ENCODE measurements around the gene BBS7. TPM values are rescaled to one million over a fixed set of nuclear protein-coding genes. Genes with fewer than 3 reads are reported as not detected.

Gene BBS7
- total and polyA plus RNA-seq, 11 donors, result 2.7 to 13.9 (median 4.9) TPM

DNA sequence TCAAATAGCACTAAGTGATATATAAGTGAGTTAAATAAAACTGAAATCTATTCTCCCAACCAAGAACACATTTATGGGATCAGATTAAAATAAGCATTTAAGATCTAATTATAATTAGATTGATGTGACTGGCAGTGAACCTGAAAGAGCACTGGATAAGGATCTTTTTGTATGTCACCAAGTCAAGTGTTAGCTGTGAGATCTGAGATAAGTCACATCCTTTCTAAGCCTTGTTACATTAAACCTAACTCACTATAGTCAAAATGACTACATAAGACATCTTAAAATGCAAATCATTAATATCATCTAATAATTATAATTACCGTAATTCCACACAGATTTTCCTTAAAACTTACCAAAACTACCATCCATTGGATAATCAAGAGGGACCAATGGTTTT, 48.2 kb downstream of the BBS7 start:
- H3K27ac ChIP-seq, result no peak overlapping the region
- ATAC-seq, result no peak
- DNase-seq, result no peak
- H3K36me3 ChIP-seq, result peaks cover 0 to 42% (median 20%) of the 10 kb centered on the region in 9 donors
- no peaks in the 10 kb centered on the region for H3K9me3 ChIP-seq
- peak overlapping the region in 1 of 12 donors; percentile 73 for H3K4me3 ChIP-seq
- intact Hi-C loops (cut with DNase I), result no loop called here
- H3K27me3 ChIP-seq, result no peaks in the 10 kb centered on the region
- whole genome bisulfite sequencing, 4 donors, result 81 to 89% (median 86%) methylated on average over 1 of the region's 1 CpG
- H3K4me1 ChIP-seq, result peaks cover 0 to 25% (median 7%) of the 10 kb centered on the region in 12 donors
- TF ChIP-seq POLR2A (IDR thresholded peaks at IDR 0.05), result no peak
- TF ChIP-seq, protein P1, sequence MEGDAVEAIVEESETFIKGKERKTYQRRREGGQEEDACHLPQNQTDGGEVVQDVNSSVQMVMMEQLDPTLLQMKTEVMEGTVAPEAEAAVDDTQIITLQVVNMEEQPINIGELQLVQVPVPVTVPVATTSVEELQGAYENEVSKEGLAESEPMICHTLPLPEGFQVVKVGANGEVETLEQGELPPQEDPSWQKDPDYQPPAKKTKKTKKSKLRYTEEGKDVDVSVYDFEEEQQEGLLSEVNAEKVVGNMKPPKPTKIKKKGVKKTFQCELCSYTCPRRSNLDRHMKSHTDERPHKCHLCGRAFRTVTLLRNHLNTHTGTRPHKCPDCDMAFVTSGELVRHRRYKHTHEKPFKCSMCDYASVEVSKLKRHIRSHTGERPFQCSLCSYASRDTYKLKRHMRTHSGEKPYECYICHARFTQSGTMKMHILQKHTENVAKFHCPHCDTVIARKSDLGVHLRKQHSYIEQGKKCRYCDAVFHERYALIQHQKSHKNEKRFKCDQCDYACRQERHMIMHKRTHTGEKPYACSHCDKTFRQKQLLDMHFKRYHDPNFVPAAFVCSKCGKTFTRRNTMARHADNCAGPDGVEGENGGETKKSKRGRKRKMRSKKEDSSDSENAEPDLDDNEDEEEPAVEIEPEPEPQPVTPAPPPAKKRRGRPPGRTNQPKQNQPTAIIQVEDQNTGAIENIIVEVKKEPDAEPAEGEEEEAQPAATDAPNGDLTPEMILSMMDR (IDR thresholded peaks at IDR 0.05), result no peak

DNA sequence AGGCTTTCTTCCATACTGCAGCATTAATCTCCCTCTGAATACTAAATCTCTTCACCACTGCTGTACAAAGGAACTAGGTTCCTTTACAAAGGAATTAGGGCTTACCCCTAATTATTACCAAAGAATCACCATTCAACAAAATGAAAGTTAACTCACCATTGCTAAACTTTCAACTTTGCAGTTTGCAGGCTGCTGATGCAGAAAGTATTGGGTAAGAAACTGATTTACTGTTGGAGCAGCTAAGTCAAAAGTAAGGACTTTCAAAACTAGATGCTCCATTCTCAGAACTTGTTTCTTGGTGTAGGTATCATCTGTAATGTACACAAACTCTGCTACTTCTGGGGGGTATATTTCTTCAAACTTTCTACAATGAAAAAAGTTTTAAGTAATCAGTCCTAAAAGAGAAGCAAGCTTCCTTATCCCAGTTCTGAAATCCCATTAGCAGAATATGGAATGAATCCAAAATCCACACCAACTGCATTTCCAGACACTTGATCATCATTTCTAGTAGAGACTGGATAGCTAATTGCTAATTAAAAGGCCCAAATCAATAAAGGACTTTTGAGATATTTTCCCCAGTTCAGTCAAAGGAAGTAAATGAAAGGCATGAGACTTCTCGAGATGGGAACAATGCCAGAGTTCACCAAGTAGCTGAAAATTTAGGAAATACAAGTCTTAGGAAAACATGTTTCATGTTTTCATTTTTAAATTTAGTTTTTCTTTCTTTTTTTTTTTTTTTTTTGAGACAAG, 50.9 kb downstream of the BBS7 start:
- Histone ChIP-seq H3K9me3 (no peaks in the 10 kb centered on the region), H3K4me3 (no peak overlapping the region), H3K4me1 (peaks cover 0 to 21% (median 6%) of the 10 kb centered on the region in 12 donors), H3K36me3 (peaks cover 0 to 62% (median 43%) of the 10 kb centered on the region in 9 donors), H3K27me3 (no peaks in the 10 kb centered on the region), H3K27ac (no peak overlapping the region)
- intact Hi-C loops (cut with DNase I), result no loop called here
- TF ChIP-seq, protein P1 (IDR thresholded peaks at IDR 0.05), result no peak
- no peak for TF ChIP-seq POLR2A (IDR thresholded peaks at IDR 0.05)
- DNase-seq (no peak), ATAC-seq (no peak)
- WGBS, 4 donors, result 47 to 84% (median 80%) methylated on average over 1 of the region's 1 CpG

DNA sequence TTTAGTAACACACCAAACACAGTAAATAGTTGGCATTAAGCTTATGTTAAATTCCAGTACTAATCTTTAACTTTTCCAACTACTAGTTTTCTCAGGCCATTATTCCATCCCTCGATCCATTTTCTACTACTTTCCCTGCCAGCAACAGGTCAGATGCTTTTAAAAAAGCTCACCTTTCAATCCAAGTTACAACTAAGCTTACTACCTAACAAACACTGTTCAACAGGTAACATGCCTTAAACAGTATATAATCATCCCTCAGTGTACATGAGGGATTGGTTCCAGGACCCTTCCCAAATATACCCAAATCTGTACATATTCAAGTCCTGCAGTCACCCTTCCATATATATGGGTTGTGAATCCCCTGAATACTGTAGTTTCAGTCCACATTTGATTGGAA, 52.1 kb downstream of the BBS7 start:
- Histone ChIP-seq H3K9me3 (no peaks in the 10 kb centered on the region), H3K4me1 (peaks cover 0 to 16% (median 2%) of the 10 kb centered on the region in 12 donors), H3K27ac (no peak overlapping the region), H3K4me3 (no peak overlapping the region), H3K27me3 (no peaks in the 10 kb centered on the region), H3K36me3 (peaks cover 0 to 74% (median 55%) of the 10 kb centered on the region in 9 donors)
- intact Hi-C loops (cut with DNase I), result no loop called here
- no peak for ATAC-seq
- 46 to 89% (median 53%) methylated on average over 1 of the region's 1 CpG for WGBS, 4 donors
- no peak for DNase-seq
- TF ChIP-seq, protein P1 (IDR thresholded peaks at IDR 0.05), result no peak
- TF ChIP-seq POLR2A (IDR thresholded peaks at IDR 0.05), result no peak

DNA sequence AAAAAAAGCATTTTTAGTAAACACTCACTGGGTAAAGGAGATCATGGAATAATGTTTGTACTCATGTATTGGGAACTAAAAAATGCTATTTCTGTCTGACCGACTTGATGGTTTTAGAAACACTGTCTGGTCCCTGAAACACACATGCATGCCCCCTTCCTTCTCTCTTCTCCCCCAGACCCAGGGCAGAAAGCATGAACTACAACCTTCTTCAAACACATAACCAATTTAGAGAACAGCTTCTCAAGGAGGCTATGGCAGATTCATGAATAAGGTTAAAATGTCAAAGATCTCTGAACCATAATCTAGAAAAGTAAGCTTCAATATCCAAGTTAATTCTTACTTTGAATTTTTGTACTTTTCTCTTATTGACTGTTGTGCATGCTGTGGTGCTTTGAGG, 52.6 kb downstream of the BBS7 start:
- DNase-seq (no peak), ATAC-seq (no peak)
- TF ChIP-seq POLR2A (IDR thresholded peaks at IDR 0.05), result no peak
- TF ChIP-seq, protein P1 (IDR thresholded peaks at IDR 0.05), result no peak
- Histone ChIP-seq H3K36me3 (peaks cover 0 to 79% (median 60%) of the 10 kb centered on the region in 9 donors), H3K27ac (no peak overlapping the region), H3K4me1 (peaks cover 0 to 12% (median 0%) of the 10 kb centered on the region in 12 donors), H3K9me3 (no peaks in the 10 kb centered on the region), H3K4me3 (no peak overlapping the region), H3K27me3 (no peaks in the 10 kb centered on the region)
- intact Hi-C loops (cut with DNase I), result no loop called here
- 76 to 96% (median 80%) methylated on average over 1 of the region's 1 CpG for WGBS, 4 donors

Data from heart left ventricle (tissue), 16 donors.